ENCODE results near the gene CAMK1D. TPM values are rescaled to one million over a fixed set of nuclear protein-coding genes. Genes with fewer than 3 reads are reported as not detected.

Gene CAMK1D
- total RNA-seq, 4 donors from 2014 or later, result 29.7 to 36.7 (median 33.3) TPM

DNA sequence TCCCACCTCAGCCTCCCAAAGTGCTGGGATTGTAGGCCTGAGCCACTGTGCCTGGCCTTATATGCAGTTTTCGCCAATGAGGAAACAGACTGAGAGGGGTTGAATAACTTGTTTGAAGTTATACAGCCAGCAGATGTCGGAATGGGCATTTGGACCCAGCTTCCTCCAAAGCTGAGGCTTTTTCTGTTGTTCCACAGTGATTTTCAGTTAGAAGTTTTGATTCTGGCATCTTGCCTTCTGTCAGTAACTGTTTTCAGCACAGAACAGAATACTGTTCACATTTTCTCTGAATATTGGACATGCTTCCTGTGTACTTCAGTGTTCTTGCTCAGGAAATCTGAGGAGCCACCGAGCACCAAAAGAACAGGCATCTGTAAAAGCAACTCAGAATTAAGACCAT is 287.2 kb downstream of the CAMK1D start:
- peak in 1 of 2 donors; percentile 20 for DNase-seq (ENCODE audit: low spot score in 2 of 2)
- TF ChIP-seq, protein P1, sequence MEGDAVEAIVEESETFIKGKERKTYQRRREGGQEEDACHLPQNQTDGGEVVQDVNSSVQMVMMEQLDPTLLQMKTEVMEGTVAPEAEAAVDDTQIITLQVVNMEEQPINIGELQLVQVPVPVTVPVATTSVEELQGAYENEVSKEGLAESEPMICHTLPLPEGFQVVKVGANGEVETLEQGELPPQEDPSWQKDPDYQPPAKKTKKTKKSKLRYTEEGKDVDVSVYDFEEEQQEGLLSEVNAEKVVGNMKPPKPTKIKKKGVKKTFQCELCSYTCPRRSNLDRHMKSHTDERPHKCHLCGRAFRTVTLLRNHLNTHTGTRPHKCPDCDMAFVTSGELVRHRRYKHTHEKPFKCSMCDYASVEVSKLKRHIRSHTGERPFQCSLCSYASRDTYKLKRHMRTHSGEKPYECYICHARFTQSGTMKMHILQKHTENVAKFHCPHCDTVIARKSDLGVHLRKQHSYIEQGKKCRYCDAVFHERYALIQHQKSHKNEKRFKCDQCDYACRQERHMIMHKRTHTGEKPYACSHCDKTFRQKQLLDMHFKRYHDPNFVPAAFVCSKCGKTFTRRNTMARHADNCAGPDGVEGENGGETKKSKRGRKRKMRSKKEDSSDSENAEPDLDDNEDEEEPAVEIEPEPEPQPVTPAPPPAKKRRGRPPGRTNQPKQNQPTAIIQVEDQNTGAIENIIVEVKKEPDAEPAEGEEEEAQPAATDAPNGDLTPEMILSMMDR (IDR thresholded peaks at IDR 0.05), result no peak
- TF ChIP-seq POLR2A (IDR thresholded peaks at IDR 0.05), result no peak
- H3K4me3 ChIP-seq (ENCODE audit: low read depth, poor library complexity, severe bottlenecking), result no peak overlapping the region
- WGBS, 2 donors, result 54 to 63% methylated on average over 3 of the region's 3 CpGs
- intact Hi-C loops (cut with DNase I; ENCODE audit: low total_unique reads), result no loop called here

DNA sequence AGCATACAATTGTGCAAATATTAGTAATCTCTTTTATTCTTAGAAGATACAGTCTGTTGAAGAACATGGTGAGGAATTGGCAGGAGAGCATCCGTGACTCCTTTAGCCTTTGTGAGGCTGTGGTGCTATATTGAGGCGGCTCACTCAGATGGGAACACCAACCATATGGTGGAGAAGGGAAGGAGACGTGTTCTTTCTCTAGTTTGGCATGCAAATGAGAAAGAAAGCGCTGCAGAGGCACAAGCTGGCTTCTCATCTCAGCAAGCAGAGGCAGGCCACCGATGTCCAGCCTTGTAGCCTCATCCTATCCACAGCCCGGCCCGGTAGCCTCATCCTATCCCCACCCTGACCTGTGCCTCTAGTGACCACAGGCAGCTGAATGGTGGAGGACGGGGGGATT is 288.3 kb downstream of the CAMK1D start:
- no peak overlapping the region for H3K4me3 ChIP-seq (ENCODE audit: low read depth, poor library complexity, severe bottlenecking)
- 86 to 89% methylated on average over 8 of the region's 8 CpGs for WGBS, 2 donors
- TF ChIP-seq POLR2A (IDR thresholded peaks at IDR 0.05), result no peak
- TF ChIP-seq, protein P1 (IDR thresholded peaks at IDR 0.05), result no peak
- intact Hi-C loops (cut with DNase I; ENCODE audit: low total_unique reads), result no loop called here
- DNase-seq (ENCODE audit: low spot score in 2 of 2), result no peak

DNA sequence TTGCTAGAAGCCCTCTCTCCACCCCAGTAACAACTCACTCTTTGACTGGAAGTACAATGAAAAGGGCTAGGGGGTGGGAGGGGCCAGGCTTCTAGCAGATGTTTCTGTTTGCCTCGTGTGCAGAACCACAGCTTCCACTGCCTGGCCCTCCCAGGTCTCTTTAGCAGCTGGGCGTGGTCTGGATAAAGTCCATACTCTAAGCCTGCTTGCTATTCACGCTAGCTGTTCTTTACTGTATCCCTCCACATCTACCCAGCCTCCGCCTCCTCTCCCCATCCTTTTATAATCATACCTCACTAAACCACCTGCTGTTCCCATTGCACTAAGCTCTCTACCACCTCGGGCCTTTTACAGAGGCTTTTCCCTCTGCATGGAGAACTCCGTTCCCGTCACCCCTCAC is 288.8 kb downstream of the CAMK1D start:
- no peak overlapping the region for H3K4me3 ChIP-seq (ENCODE audit: low read depth, poor library complexity, severe bottlenecking)
- intact Hi-C loops (cut with DNase I; ENCODE audit: low total_unique reads), result no loop called here
- no peak for DNase-seq (ENCODE audit: low spot score in 2 of 2)
- WGBS, 2 donors, result 65 to 66% methylated on average over 7 of the region's 7 CpGs
- no peak for TF ChIP-seq POLR2A (IDR thresholded peaks at IDR 0.05)
- TF ChIP-seq, protein P1 (IDR thresholded peaks at IDR 0.05), result no peak

DNA sequence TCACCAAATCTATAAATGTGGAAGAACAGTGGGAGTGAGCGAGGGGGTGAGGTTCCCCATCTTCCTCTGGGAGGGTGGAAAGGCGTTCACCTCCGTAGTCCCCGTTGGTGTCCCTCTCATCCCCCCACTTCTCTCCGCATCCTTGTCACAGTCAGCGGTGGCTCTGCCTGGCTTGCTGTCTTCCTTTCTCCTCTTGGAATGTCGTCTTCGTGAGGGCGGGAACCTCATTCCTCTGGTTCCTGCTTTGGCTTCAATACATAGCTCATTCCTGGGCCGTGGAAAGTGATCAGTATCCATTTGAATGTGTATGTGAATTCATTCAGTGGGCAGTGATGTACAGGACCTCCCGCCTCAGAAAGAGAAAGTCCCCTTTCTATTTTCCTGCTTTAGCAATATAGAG is 289.4 kb downstream of the CAMK1D start:
- TF ChIP-seq, protein P1 (IDR thresholded peaks at IDR 0.05), result no peak
- intact Hi-C loops (cut with DNase I; ENCODE audit: low total_unique reads), result no loop called here
- WGBS, 2 donors, result 82 to 88% methylated on average over 11 of the region's 11 CpGs
- no peak for DNase-seq (ENCODE audit: low spot score in 2 of 2)
- H3K4me3 ChIP-seq (ENCODE audit: low read depth, poor library complexity, severe bottlenecking), result no peak overlapping the region

- intact Hi-C loops (cut with DNase I; ENCODE audit: low total_unique reads), result no loop called here
- no peak overlapping the region for H3K4me3 ChIP-seq (ENCODE audit: low read depth, poor library complexity, severe bottlenecking)
- WGBS, 2 donors, result 85 to 86% methylated on average over 12 of the region's 12 CpGs
- no peak for DNase-seq (ENCODE audit: low spot score in 2 of 2)
- TF ChIP-seq, protein P1 (IDR thresholded peaks at IDR 0.05), result no peak
- no peak for TF ChIP-seq POLR2A (IDR thresholded peaks at IDR 0.05)
Observed at GRCh38 chr10:12639996-12640944, 290.9 kb downstream of the CAMK1D start.
